A549 (cell line): ENCODE results near the gene PAFAH2.

Experiments used
- BHLHE40 ChIP-seq: IDR thresholded peaks from 2 replicates; pipeline ENCODE4 v1.6.1; 2012; ENCODE audit warnings: low read depth, low read length, inconsistent platforms
- CEBPB ChIP-seq, 2 experiments: fragments of >200 bp in 1 of 2; sonication (Bioruptor Twin) in 1 of 2; formaldehyde crosslinking in 1 of 2; IDR thresholded peaks; 2 replicates each; pipeline ENCODE4 v1.6.1; 2012 to 2016
- KDM1A ChIP-seq: fragments of 200-600 bp; sonication (generic); IDR thresholded peaks from 2 replicates; pipeline ENCODE4 v1.6.1; 2016; ENCODE audit warnings: low read depth, mild to moderate bottlenecking
- RCOR1 ChIP-seq: fragments of 150-350 bp; IDR thresholded peaks from 2 replicates; pipeline ENCODE4 v1.6.1; 2014; ENCODE audit warnings: antibody characterized with exemption, low read length, low read depth

DNA sequence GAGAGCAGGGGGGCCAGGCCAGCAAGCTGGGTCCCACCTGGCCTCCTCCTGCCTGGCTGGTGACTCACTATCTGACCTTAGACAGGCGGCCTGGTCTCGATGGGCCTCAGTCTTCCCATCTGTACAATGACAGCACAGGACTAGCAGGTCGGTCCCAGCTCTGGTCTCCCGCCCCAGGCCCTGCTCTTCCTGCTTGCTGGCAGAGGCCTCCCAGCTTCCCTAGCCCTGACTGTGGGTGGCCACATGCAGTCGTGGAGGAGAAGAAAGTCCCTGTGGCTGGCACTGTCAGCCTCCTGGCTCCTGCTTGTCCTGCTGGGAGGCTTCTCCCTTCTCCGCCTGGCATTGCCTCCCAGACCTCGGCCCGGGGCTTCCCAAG lies 24.5 kb upstream of the PAFAH2 start:
- TF ChIP-seq KDM1A = no peak
- TF ChIP-seq BHLHE40 = no peak
- no peak for TF ChIP-seq CEBPB (IDR thresholded peaks at IDR 0.05)
- no peak for TF ChIP-seq RCOR1
